ENCODE data around the gene HTT. TPM values are rescaled to one million over a fixed set of nuclear protein-coding genes. Genes with fewer than 3 reads are reported as not detected.

The HTT gene
- total and polyA plus RNA-seq, 4 experiments from 2014 or later, result 0.57 to 67.7 (median 33.5) TPM

GRCh38 chr4:3284734-3285557 lies 210.5 kb downstream of the HTT start:
- Mint-ChIP-seq H3K9me3 (peaks cover 0 to 12% (median 7%) of the 10 kb centered on the region in 8 donors), H3K4me3 (no peak overlapping the region), H3K36me3 (peaks cover 0 to 4% of the 10 kb centered on the region in 2 donors), H3K27ac (no peak overlapping the region), H3K4me1 (no peaks in the 10 kb centered on the region), H3K27me3 (peaks cover 10 to 17% of the 10 kb centered on the region in 2 donors)
- Histone ChIP-seq H3K9me3 (ENCODE audit: control insufficient read depth in 1 of 2, low read length in 2 of 2) (no peaks in the 10 kb centered on the region), H3K27me3 (ENCODE audit: insufficient read depth, low read length) (no peaks in the 10 kb centered on the region), H3K36me3 (ENCODE audit: insufficient read depth, low read length) (no peaks in the 10 kb centered on the region), H3K4me1 (ENCODE audit: insufficient read depth, low read length) (no peaks in the 10 kb centered on the region), H3K4me3 (ENCODE audit: low read length in 2 of 2) (no peak overlapping the region), H3K27ac (ENCODE audit: low read depth, low read length) (no peak overlapping the region)
- POLR2A ChIA-PET (ENCODE audit: partially characterized antibody), result no interaction called here
- no peak for DNase-seq
- CTCF ChIA-PET (ENCODE audit: partially characterized antibody), result no interaction called here
- intact Hi-C loops (cut with micrococcal nuclease), result no loop called here

GRCh38 chr4:3285558-3286334 lies 211.3 kb downstream of the HTT start:
- Mint-ChIP-seq H3K9me3 (peaks cover 0 to 12% (median 7%) of the 10 kb centered on the region in 8 donors), H3K36me3 (peaks cover 0 to 4% of the 10 kb centered on the region in 2 donors), H3K4me3 (no peak overlapping the region), H3K27ac (no peak overlapping the region), H3K27me3 (peaks cover 10 to 17% of the 10 kb centered on the region in 2 donors), H3K4me1 (no peaks in the 10 kb centered on the region)
- Histone ChIP-seq H3K27ac (ENCODE audit: low read depth, low read length) (no peak overlapping the region), H3K36me3 (ENCODE audit: insufficient read depth, low read length) (no peaks in the 10 kb centered on the region), H3K9me3 (ENCODE audit: control insufficient read depth in 1 of 2, low read length in 2 of 2) (no peaks in the 10 kb centered on the region), H3K4me3 (ENCODE audit: low read length in 2 of 2) (no peak overlapping the region), H3K4me1 (ENCODE audit: insufficient read depth, low read length) (no peaks in the 10 kb centered on the region), H3K27me3 (ENCODE audit: insufficient read depth, low read length) (no peaks in the 10 kb centered on the region)
- intact Hi-C loops (cut with micrococcal nuclease), result no loop called here
- ChIA-PET POLR2A (ENCODE audit: partially characterized antibody) (no interaction called here), CTCF (ENCODE audit: partially characterized antibody) (no interaction called here)
- DNase-seq, result no peak

GRCh38 chr4:3286335-3287175 lies 212.1 kb downstream of the HTT start:
- POLR2A ChIA-PET (ENCODE audit: partially characterized antibody), result no interaction called here
- Histone ChIP-seq H3K27me3 (ENCODE audit: insufficient read depth, low read length) (no peaks in the 10 kb centered on the region), H3K36me3 (ENCODE audit: insufficient read depth, low read length) (no peaks in the 10 kb centered on the region), H3K4me3 (ENCODE audit: low read length in 2 of 2) (no peak overlapping the region), H3K27ac (ENCODE audit: low read depth, low read length) (no peak overlapping the region), H3K9me3 (ENCODE audit: control insufficient read depth in 1 of 2, low read length in 2 of 2) (no peaks in the 10 kb centered on the region), H3K4me1 (ENCODE audit: insufficient read depth, low read length) (peaks cover 5% of the 10 kb centered on the region)
- CTCF ChIA-PET (ENCODE audit: partially characterized antibody), result no interaction called here
- peaks cover 1 to 3% (median 2%) of the 10 kb centered on the region in 4 donors for H3K4me1 Mint-ChIP-seq
- H3K4me3 Mint-ChIP-seq, result no peak overlapping the region
- no peak overlapping the region for H3K27ac Mint-ChIP-seq
- H3K27me3 Mint-ChIP-seq, result peaks cover 12 to 13% of the 10 kb centered on the region in 2 donors
- DNase-seq, result no peak
- intact Hi-C loops (cut with micrococcal nuclease), result no loop called here
- peaks cover 0 to 3% of the 10 kb centered on the region in 2 donors for H3K36me3 Mint-ChIP-seq
- peaks cover 0 to 12% (median 4%) of the 10 kb centered on the region in 8 donors for H3K9me3 Mint-ChIP-seq

DNA sequence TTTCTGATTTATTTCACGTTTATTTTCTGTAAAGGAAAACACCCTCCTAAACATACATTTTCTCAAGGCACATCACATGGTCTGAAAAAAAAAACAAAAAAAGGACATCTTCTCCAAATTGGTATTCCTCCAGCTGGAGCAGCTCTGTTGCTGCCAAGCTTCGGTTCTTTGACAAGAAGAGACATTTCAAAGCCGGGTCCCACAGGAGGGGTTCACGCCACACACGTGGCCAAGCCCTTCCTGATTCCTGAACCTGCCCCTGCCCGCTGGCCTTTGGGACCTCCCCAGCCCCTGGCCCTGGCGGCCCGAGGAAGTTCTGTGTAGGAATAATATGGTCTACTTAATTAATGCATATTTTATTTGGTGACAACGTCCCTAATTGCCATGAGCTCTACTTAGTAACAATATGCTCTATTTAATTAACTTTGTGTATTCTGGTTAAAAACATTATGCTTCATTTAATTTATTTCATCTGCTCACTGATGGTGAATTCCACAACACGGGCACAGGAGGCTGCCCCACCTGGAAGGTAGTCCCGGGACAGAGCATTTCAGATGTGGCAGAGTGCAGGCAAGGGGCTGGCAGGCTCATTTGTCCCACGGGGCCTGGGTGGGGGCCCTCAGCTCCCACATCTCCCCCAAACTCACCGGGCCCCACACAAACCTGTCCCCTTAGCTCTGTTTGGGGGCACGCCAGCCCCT lies 212.9 kb downstream of the HTT start:
- Histone ChIP-seq H3K27me3 (ENCODE audit: insufficient read depth, low read length) (no peaks in the 10 kb centered on the region), H3K36me3 (ENCODE audit: insufficient read depth, low read length) (no peaks in the 10 kb centered on the region), H3K4me1 (ENCODE audit: insufficient read depth, low read length) (peaks cover 9% of the 10 kb centered on the region), H3K4me3 (ENCODE audit: low read length in 2 of 2) (no peak overlapping the region), H3K27ac (ENCODE audit: low read depth, low read length) (no peak overlapping the region), H3K9me3 (ENCODE audit: control insufficient read depth in 1 of 2, low read length in 2 of 2) (no peaks in the 10 kb centered on the region)
- no peak overlapping the region for H3K27ac Mint-ChIP-seq
- peaks cover 5 to 8% (median 6%) of the 10 kb centered on the region in 4 donors for H3K4me1 Mint-ChIP-seq
- CTCF ChIA-PET (ENCODE audit: partially characterized antibody), result no interaction called here
- no peak overlapping the region for H3K4me3 Mint-ChIP-seq
- H3K9me3 Mint-ChIP-seq, result peaks cover 0 to 5% (median under 1%) of the 10 kb centered on the region in 8 donors
- H3K36me3 Mint-ChIP-seq, result peaks cover 0 to 3% of the 10 kb centered on the region in 2 donors
- POLR2A ChIA-PET (ENCODE audit: partially characterized antibody), result no interaction called here
- intact Hi-C loops (cut with micrococcal nuclease), result no loop called here
- DNase-seq, result no peak
- H3K27me3 Mint-ChIP-seq, result peaks cover 12% of the 10 kb centered on the region in 2 donors

DNA sequence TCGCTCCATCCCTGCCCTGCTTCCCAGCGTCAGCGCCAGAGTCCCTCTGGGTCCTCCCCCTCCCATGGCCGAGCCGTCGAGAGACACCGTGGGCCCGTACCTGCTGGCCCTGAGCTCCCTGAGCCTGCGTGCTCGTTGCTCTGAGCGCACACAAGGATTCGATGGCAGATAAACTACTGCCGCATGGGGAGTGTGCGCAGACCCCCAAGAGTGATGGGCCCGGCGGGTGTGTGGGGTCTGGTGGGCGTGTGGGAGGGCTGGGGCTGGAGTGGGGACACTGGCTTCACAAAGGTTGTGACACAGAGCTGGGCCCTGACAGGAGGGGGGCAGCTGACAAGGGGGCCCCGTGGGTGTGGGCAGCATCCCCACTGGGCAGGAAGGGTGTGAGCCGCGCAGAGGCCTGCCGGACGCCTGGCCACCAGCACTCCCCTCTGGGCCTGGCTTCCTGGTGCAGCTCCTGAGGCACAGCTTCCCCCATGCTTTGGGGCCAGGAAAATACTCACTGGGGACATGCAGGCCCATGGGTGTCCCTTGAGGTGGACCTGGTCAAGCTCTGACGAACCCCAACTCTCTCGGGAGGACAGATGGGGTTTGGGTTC lies 213.6 kb downstream of the HTT start:
- intact Hi-C loops (cut with micrococcal nuclease), result no loop called here
- H3K4me3 Mint-ChIP-seq, result no peak overlapping the region

DNA sequence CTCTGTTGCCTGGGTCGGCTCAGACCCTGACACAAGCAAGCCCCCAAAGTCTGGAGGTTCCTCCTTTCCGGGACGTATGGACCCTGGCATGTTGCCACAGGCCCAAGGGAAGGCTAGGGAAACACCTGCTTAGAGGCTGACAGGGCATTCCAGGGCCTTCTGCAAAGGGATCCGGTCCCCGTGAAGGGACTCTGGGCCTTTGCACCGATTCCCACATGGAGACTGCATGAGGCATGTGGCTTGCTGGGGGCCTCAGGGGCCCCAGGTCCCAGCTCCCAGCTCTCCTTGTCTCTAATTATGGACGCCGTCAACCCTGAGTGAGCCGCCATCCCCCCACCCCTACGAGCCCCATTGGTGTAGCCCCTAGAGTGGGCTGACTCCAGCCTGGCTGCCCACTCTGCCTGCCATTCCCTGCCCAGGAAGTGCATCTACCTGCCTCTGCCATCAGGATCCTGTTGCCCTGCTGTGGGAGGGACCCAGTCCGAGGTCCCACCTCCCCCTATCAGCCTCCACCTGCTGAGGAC lies 214.2 kb downstream of the HTT start:
- H3K4me1 ChIP-seq (ENCODE audit: insufficient read depth, low read length), result peaks cover 9% of the 10 kb centered on the region

More for the DNA sequence above, 213.6 kb downstream of the HTT start:
- Mint-ChIP-seq H3K27me3 (peaks cover 10 to 12% of the 10 kb centered on the region in 2 donors), H3K9me3 (no peaks in the 10 kb centered on the region), H3K4me1 (peaks cover 5 to 8% (median 6%) of the 10 kb centered on the region in 4 donors), H3K36me3 (peaks cover 0 to 3% of the 10 kb centered on the region in 2 donors), H3K27ac (no peak overlapping the region)
- POLR2A ChIA-PET (ENCODE audit: partially characterized antibody), result no interaction called here
- H3K27me3 ChIP-seq (ENCODE audit: insufficient read depth, low read length), result no peaks in the 10 kb centered on the region
- CTCF ChIA-PET (ENCODE audit: partially characterized antibody), result no interaction called here
- no peaks in the 10 kb centered on the region for H3K36me3 ChIP-seq (ENCODE audit: insufficient read depth, low read length)
- H3K4me1 ChIP-seq (ENCODE audit: insufficient read depth, low read length), result peaks cover 9% of the 10 kb centered on the region
- no peak for DNase-seq
- H3K9me3 ChIP-seq (ENCODE audit: control insufficient read depth in 1 of 2, low read length in 2 of 2), result no peaks in the 10 kb centered on the region
- no peak overlapping the region for H3K27ac ChIP-seq (ENCODE audit: low read depth, low read length)
- H3K4me3 ChIP-seq (ENCODE audit: low read length in 2 of 2), result no peak overlapping the region

More for the DNA sequence above, 214.2 kb downstream of the HTT start:
- Histone ChIP-seq H3K9me3 (ENCODE audit: control insufficient read depth in 1 of 2, low read length in 2 of 2) (no peaks in the 10 kb centered on the region), H3K36me3 (ENCODE audit: insufficient read depth, low read length) (no peaks in the 10 kb centered on the region), H3K4me3 (ENCODE audit: low read length in 2 of 2) (no peak overlapping the region), H3K27me3 (ENCODE audit: insufficient read depth, low read length) (no peaks in the 10 kb centered on the region), H3K27ac (ENCODE audit: low read depth, low read length) (no peak overlapping the region)
- Mint-ChIP-seq H3K27me3 (peaks cover 10 to 12% of the 10 kb centered on the region in 2 donors), H3K36me3 (peaks cover 0 to 3% of the 10 kb centered on the region in 2 donors), H3K4me1 (peaks cover 6 to 11% (median 9%) of the 10 kb centered on the region in 4 donors), H3K9me3 (no peaks in the 10 kb centered on the region), H3K27ac (no peak overlapping the region), H3K4me3 (no peak overlapping the region)
- CTCF ChIA-PET (ENCODE audit: partially characterized antibody), result no interaction called here
- intact Hi-C loops (cut with micrococcal nuclease), result no loop called here
- DNase-seq, result no peak
- POLR2A ChIA-PET (ENCODE audit: partially characterized antibody), result no interaction called here

Data from CD4-positive, alpha-beta memory T cell (primary cell).